Transverse colon (tissue), 3 donors: Measurements from ENCODE around the gene FRMD8.
A peak's percentile ranks its signal among the peaks of the same experiment; 100 is the strongest.

ENCODE experiments used
- CTCF ChIP-seq, 5 experiments: fragments of 200-600 bp in 3 of 5; fragments of 450-650 bp in 2 of 5; sonication (generic) in 3 of 5; IDR thresholded peaks; 1 replicate in 2 of 5; 2 replicates in 3 of 5; pipeline ENCODE4 v1.5.1; 2016 to 2017; ENCODE audit warnings: antibody characterized with exemption in 5 of 5, inconsistent platforms in 3 of 5, mild to moderate bottlenecking in 2 of 5, moderate library complexity in 1 of 5
- POLR2A ChIP-seq: fragments of 450-650 bp; IDR thresholded peaks from one replicate; pipeline ENCODE4 v1.6.1; 2016; ENCODE audit warnings: antibody characterized with exemption, mild to moderate bottlenecking, moderate library complexity

GRCh38 chr11:65434667-65435410 is 48.4 kb downstream of the FRMD8 start:
- TF ChIP-seq POLR2A (peak; percentile 6), CTCF (IDR thresholded peaks at IDR 0.05) (no peak)
